GM12878 (cell line): ENCODE data around the gene SLC5A2. TPM values are rescaled to one million over a fixed set of nuclear protein-coding genes. Genes with fewer than 3 reads are reported as not detected.

ENCODE experiments used
- ATAC-seq: fragments of 200-7000 bp; cut with Tn5 transposase; 3 replicates; pipeline ENCODE4 v1.9.1; 2020; ENCODE audit warnings: mild to moderate bottlenecking, moderate library complexity
- BruUV-seq: library from RNA; stranded (reverse); fragments of 400-500 nt; replicated peaks from 2 replicates; lab custom pipeline; 2021; lab: Mats Ljungman, UMichigan
- CTCF ChIA-PET: fragments of 300-600 bp; sonication (Branson Sonifier 250); formaldehyde crosslinking; extraction: SDS; loops from one replicate; lab custom pipeline; 2021; ENCODE audit warnings: inconsistent platforms; lab: Yijun Ruan, JAX
- POLR2A ChIA-PET: fragments of 350-600 bp; formaldehyde crosslinking; extraction: SDS; loops from one replicate; lab custom pipeline; 2021; ENCODE audit warnings: inconsistent platforms; lab: Charles Lee
- RAD21 ChIA-PET: fragments of 300-600 bp; sonication (Branson Sonifier 250); formaldehyde crosslinking; loops from one replicate; lab custom pipeline; 2023; ENCODE audit warnings: antibody characterized with exemption; ENCODE audit not compliant: unreplicated experiment; lab: Charles Lee
- SMC1A ChIA-PET: fragments of 300-600 bp; sonication (Branson Sonifier 250); formaldehyde crosslinking; loops from one replicate; lab custom pipeline; 2023; ENCODE audit not compliant: unreplicated experiment, uncharacterized antibody; lab: Charles Lee
- DNase-seq: peaks from one replicate; pipeline ENCODE4 v3.0.0-alpha.2; 2011; ENCODE audit warnings: low read depth, low spot score
- FAIRE-seq: peaks from 3 replicates; lab custom pipeline; 2011; peaks lifted over from hg19 to GRCh38; lab: Jason Lieb, UNC
- H2AFZ ChIP-seq: 2 replicates; pipeline ENCODE4 v1.6.0; 2011; ENCODE audit warnings: low read depth, low read length, control low read depth; ENCODE audit not compliant: control insufficient read depth
- H3K27ac ChIP-seq: 2 replicates; pipeline ENCODE4 v1.5.1; 2011; ENCODE audit warnings: control low read depth; ENCODE audit not compliant: control insufficient read depth, insufficient read depth
- H3K27me3 ChIP-seq, 2 experiments: replicated peaks in 1 of 2; 2 replicates each; pipeline versions ENCODE4 v1.6.0 to v1.6.1; 2011; ENCODE audit warnings: low read length in 1 of 2; ENCODE audit not compliant: control insufficient read depth in 2 of 2, insufficient read depth in 2 of 2
- H3K36me3 ChIP-seq, 2 experiments: 2 replicates each; pipeline ENCODE4 v1.5.1; 2011; ENCODE audit warnings: low read length in 1 of 2; ENCODE audit not compliant: control insufficient read depth in 2 of 2, insufficient read depth in 2 of 2
- H3K4me1 ChIP-seq: 2 replicates; pipeline ENCODE4 v1.6.1; 2011; ENCODE audit warnings: mild to moderate bottlenecking, low read length, moderate library complexity, mixed read lengths; ENCODE audit not compliant: control insufficient read depth, insufficient read depth
- H3K4me2 ChIP-seq: 2 replicates; pipeline ENCODE4 v1.6.0; 2011; ENCODE audit warnings: control low read depth; ENCODE audit not compliant: control insufficient read depth, insufficient read depth
- H3K4me3 ChIP-seq: fragments of 200-600 bp; sonication (generic); 2 replicates; pipeline ENCODE4 v1.5.1; 2016
- H3K79me2 ChIP-seq: 2 replicates; pipeline ENCODE4 v1.6.0; 2011; ENCODE audit warnings: low read length; ENCODE audit not compliant: control insufficient read depth, insufficient read depth
- H3K9ac ChIP-seq: 2 replicates; pipeline ENCODE4 v1.8.0; 2011; ENCODE audit warnings: low read length, control low read depth, mixed read lengths; ENCODE audit not compliant: control insufficient read depth, insufficient read depth
- H3K9me3 ChIP-seq: replicated peaks from 3 replicates; pipeline ENCODE4 v1.5.1; 2011; ENCODE audit warnings: mild to moderate bottlenecking, low read length; ENCODE audit not compliant: control insufficient read depth, insufficient read depth
- H4K20me1 ChIP-seq: 2 replicates; pipeline ENCODE4 v1.6.0; 2011; ENCODE audit not compliant: control insufficient read depth, insufficient read depth
- ATF3 ChIP-seq: IDR thresholded peaks from 2 replicates; pipeline ENCODE4 v1.6.1; 2011; ENCODE audit warnings: low read depth, mild to moderate bottlenecking, low read length, moderate library complexity, borderline replicate concordance; ENCODE audit errors: extremely low read depth
- ATF7 ChIP-seq: fragments of 450-650 bp; IDR thresholded peaks from 2 replicates; pipeline ENCODE4 v1.6.1; 2016; ENCODE audit warnings: low read depth, mild to moderate bottlenecking
- CHD2 ChIP-seq: IDR thresholded peaks from 2 replicates; pipeline ENCODE4 v1.6.1; 2011; ENCODE audit warnings: low read depth, low read length, improper control_type of control experiment, borderline replicate concordance
- CUX1 ChIP-seq: IDR thresholded peaks from 2 replicates; pipeline ENCODE4 v1.6.1; 2012; ENCODE audit warnings: improper control_type of control experiment, low read depth, low read length; ENCODE audit not compliant: insufficient replicate concordance
- EZH2 ChIP-seq: IDR thresholded peaks from 2 replicates; pipeline ENCODE4 v1.6.1; 2012; ENCODE audit warnings: low read depth, mild to moderate bottlenecking, control low read depth, inconsistent platforms, low read length, borderline replicate concordance; ENCODE audit not compliant: control insufficient read depth
- IRF3 ChIP-seq: fragments of 450-650 bp; IDR thresholded peaks from 2 replicates; pipeline ENCODE4 v1.6.1; 2014; ENCODE audit warnings: mild to moderate bottlenecking
- MTA2 ChIP-seq: fragments of 450-650 bp; IDR thresholded peaks from 2 replicates; pipeline ENCODE4 v1.6.1; 2016; ENCODE audit warnings: low read depth, mild to moderate bottlenecking, moderate library complexity
- MYC ChIP-seq: IDR thresholded peaks from 2 replicates; pipeline ENCODE4 v1.6.1; 2011; ENCODE audit warnings: mild to moderate bottlenecking, low read length, moderate library complexity, inconsistent platforms; ENCODE audit not compliant: insufficient read depth, insufficient replicate concordance, insufficient read length, severe bottlenecking
- NBN ChIP-seq: fragments of 450-650 bp; IDR thresholded peaks from 2 replicates; pipeline ENCODE4 v1.6.1; 2016
- NR2F1 ChIP-seq: fragments of 450-650 bp; conservative IDR thresholded peaks from 2 replicates; pipeline ENCODE4 v1.6.1; 2017; ENCODE audit warnings: mild to moderate bottlenecking
- RAD21 ChIP-seq: IDR thresholded peaks from 2 replicates; pipeline ENCODE4 v1.6.1; 2011; ENCODE audit warnings: mild to moderate bottlenecking, low read depth, low read length, moderate library complexity; ENCODE audit not compliant: insufficient read depth
- SPI1 ChIP-seq: IDR thresholded peaks from 2 replicates; pipeline ENCODE4 v1.6.1; 2011; ENCODE audit warnings: low read depth, mild to moderate bottlenecking, low read length, moderate library complexity, borderline replicate concordance; ENCODE audit not compliant: insufficient read depth
- WRNIP1 ChIP-seq: IDR thresholded peaks from 2 replicates; pipeline ENCODE4 v1.6.1; 2011; ENCODE audit warnings: low read depth, low read length, improper control_type of control experiment, borderline replicate concordance
- ZBED1 ChIP-seq: IDR thresholded peaks from 2 replicates; pipeline ENCODE4 v1.6.1; 2016; ENCODE audit warnings: borderline replicate concordance
- ZNF207 ChIP-seq: fragments of 450-650 bp; IDR thresholded peaks from 2 replicates; pipeline ENCODE4 v1.6.1; 2014; ENCODE audit warnings: antibody characterized with exemption, mild to moderate bottlenecking, borderline replicate concordance
- ZNF274 ChIP-seq: IDR thresholded peaks from one replicate; pipeline ENCODE4 v1.8.0; 2011; ENCODE audit not compliant: insufficient read length, insufficient read depth
- WGBS: methylation state at CpG from one replicate; pipeline ENCODE4 v1.1.6; 2016; ENCODE audit warnings: low lambda C conversion rate; ENCODE audit not compliant: insufficient replicate concordance, insufficient coverage; ENCODE audit errors: missing lambda C conversion rate; 5-methylcytosine and 5-hydroxymethylcytosine counted together
- in situ Hi-C: fragments of 300-500 bp; cut with MboI; formaldehyde crosslinking; loops from 9 replicates; pipeline ENCODE4 v1.14.3; 2018; ENCODE audit warnings: mixed read lengths
- intact Hi-C: fragments of 100-400 bp; cut with micrococcal nuclease; formaldehyde crosslinking; loops from one replicate; pipeline ENCODE4 v1.14.2; 2022; ENCODE audit not compliant: unreplicated experiment
- polyA plus RNA-seq, 11 experiments: library from polyadenylated mRNA; depleted of rRNA in 4 of 11; unstranded in 6 of 11; stranded (reverse) in 5 of 11; fragments of >200 nt; fragmentation: Nextera tagmentation in 4 of 11; fragmentation: Illumina TruSeq in 1 of 11; extraction: Ambion mirVana in 4 of 11; extraction: Trizol in 1 of 11; gene quantifications; 1 replicate in 1 of 11; 2 replicates in 10 of 11; pipeline versions ENCODE4 v1.2.1 to v1.2.3, GENCODE V29; 2011 to 2016; ENCODE audit warnings: inconsistent platforms in 2 of 11, missing spikeins in 2 of 11, low read depth in 1 of 11
- total RNA-seq, 4 experiments: library from RNA; depleted of rRNA in 3 of 4; stranded (reverse); fragments of >200 nt in 3 of 4; fragmentation: Illumina TruSeq in 1 of 4; extraction: Trizol in 1 of 4; gene quantifications; 2 replicates each; pipeline versions ENCODE4 v1.2.1 to v1.2.3, GENCODE V29; 2013 to 2021

Gene SLC5A2
- total and polyA plus RNA-seq, 10 of the 15 experiments (the other 5 are each of a cell fraction or from before 2014, with no cell fraction given), result 3.6 to 4.8 (median 4.4) TPM; not detected in 6

- TF ChIP-seq RAD21 (no peak), MTA2 (no peak), EZH2 (no peak), NR2F1 (no peak), SPI1 (no peak), MYC (no peak), CHD2 (no peak), CUX1 (no peak), IRF3 (no peak), ZNF207 (no peak), ATF7 (no peak), NBN (no peak), ATF3 (no peak), WRNIP1 (no peak), ZBED1 (no peak), ZNF274 (no peak)
- Histone ChIP-seq H4K20me1 (no peaks in the 10 kb centered on the region), H3K27ac (no peak overlapping the region), H3K79me2 (peaks cover 11% of the 10 kb centered on the region), H3K9ac (no peak overlapping the region), H3K4me1 (no peaks in the 10 kb centered on the region), H3K27me3 (no peaks in the 10 kb centered on the region), H3K36me3 (no peaks in the 10 kb centered on the region), H3K9me3 (no peaks in the 10 kb centered on the region; the same call in 2 of the 3 replicates), H2AFZ (no peak overlapping the region), H3K4me2 (no peak overlapping the region), H3K4me3 (no peak overlapping the region)
- ChIA-PET POLR2A (interaction anchor here (0.6 kb wide), 1 partner anchor 12 kb away, joined by 4 read pairs; no protein-coding TSS in a partner anchor), RAD21 (no interaction called here), SMC1A (no interaction called here), CTCF (no interaction called here)
- in situ Hi-C loops, result loop anchor here (5.0 kb wide), 1 partner anchor 184 kb away; no protein-coding TSS in a partner anchor
- WGBS, result 54% methylated on average over 6 of the region's 6 CpGs
- no TSS peak for BruUV-seq
- intact Hi-C loops, result no loop called here
- ATAC-seq (no peak), FAIRE-seq (no peak), DNase-seq (no peak)
These were observed 30.2 kb downstream of the SLC5A2 start for GRCh38 chr16:31513126-31513525.
